ENCODE results near the gene ARPC1B.

Gene ARPC1B

DNA sequence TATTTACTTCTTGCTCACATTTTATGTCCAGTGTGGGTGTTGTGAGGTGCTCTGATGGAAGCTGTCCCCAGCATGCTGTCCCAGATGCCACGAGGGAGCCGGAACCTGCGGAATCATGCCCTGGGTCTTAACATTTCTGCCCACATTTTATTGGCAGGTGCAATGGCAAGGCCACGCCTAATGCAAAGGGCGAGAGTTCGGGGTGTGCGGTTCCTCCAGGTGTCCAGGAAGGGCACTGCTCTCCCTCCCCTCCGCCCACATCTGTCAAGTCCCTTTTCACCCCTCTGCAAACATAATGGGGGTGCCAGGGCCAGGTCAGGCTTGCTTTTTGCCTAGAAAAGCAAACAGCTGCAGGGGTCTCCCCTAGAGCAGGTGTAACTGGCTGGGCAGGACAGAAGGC, 17.5 kb downstream of the ARPC1B start:
- no peak for DNase-seq

DNA sequence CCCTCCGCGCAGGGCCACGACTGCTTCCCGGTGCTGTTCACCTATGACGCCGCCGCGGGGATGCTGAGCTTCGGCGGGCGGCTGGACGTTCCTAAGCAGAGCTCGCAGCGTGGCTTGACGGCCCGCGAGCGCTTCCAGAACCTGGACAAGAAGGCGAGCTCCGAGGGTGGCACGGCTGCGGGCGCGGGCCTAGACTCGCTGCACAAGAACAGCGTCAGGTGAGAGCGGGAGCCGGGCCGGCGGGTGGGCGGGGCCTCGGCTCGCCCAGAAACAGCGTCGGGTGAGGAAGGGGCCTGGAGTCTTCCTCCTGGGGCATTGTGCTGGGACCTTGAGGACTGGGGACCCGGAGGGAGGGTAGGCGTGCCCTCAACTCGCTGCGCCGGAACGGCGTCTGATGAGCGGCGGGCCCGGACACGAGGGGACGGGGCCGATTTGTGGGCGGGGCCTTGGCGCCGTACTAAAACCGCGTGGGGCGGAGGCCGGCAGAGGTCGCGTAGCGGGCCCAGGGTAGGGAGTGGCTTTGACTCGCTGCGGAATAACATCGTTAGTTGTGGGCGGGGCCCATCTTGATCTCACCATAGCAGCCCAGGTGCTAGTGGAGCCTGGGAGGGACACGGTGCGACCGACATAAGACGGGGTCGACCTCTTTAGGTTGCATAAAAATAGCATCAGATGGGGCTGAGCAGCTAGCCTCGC, 18.3 kb downstream of the ARPC1B start:
- peak; percentile 91 for DNase-seq

DNA sequence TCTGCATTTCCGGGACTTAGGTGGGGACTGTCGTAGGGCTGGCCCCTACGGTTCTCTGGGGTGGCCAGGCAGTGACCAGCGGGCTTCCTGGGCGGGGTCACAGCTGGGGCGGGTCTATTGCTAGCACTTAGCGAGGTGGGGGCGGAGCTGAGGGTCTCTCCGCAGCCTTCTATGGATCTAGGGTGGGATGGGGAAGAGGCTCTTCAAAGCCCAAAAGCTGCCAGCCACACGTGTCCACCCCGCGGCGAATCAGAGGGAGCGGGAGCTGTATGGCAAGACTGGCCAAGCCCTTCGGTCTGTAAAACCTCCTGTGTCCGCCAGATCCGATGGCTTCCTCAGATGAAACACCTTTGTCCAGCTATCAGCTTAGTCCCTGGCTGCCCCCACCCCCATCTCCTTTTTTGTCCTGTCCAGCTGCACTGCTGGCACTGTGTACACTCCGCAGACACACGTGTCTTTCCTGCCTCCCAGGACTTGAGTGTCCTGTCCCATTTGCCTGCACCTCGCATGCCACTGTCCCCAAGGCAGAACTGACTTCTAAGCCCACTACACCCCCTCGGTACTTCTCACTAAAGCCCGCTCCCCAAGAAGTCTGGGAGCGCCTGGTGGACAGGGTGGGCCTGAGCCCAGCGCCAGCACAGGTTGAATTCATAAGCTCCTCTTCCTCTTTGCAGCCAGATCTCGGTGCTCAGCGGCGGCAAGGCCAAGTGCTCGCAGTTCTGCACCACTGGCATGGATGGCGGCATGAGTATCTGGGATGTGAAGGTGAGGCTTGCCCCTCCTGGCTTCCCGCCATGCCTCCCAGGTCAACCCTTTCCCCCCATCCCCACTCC, 19.0 kb downstream of the ARPC1B start:
- no peak for DNase-seq

DNA sequence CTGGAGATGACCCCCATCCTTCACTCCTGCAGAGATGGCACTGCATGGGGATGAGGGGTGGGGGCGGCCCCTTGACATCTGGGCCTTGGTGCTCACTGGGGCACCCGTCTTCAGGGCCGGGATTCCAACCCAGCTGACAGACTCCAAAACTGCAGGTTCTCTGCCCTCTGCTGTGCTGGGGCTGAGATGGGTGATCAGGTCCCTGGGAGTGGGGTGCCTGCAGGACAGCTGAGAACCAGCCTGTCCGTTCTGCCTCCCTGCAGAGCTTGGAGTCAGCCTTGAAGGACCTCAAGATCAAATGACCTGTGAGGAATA, 19.6 kb downstream of the ARPC1B start:
- no peak for DNase-seq

DNA sequence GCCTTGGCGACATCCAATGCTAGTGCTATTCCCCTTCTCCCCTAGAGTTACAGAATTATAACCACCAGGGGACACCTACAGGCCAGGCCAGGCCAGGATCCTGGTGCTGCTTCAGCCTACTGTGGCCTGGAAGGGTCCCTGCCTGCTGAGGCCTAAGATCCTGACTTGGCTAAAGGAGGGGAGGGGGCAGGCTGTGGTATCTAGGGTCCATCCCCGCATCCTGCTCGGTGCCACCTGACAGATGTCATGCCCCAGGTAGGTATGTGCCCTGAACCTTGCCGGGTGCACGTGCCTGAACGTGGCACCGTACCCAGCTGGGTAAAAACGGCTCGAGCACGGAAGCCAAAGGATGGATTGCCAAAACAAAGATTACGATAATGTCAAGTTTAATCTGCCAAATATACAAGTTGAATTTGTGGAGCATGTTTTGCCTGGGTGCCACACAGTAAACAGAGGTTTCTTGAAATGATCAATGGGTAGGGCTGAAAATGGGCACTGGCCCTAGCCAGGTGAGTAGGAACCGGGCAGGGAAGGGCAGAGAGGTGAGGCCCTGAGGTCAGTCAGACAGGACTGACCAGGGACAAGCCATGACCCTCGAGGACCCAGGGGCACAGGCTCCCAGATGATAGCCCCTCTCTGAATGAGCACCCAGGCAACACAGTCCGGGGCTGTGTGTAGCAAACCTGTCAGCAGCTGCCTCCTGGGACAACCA, 21.2 kb downstream of the ARPC1B start:
- no peak for DNase-seq

DNA sequence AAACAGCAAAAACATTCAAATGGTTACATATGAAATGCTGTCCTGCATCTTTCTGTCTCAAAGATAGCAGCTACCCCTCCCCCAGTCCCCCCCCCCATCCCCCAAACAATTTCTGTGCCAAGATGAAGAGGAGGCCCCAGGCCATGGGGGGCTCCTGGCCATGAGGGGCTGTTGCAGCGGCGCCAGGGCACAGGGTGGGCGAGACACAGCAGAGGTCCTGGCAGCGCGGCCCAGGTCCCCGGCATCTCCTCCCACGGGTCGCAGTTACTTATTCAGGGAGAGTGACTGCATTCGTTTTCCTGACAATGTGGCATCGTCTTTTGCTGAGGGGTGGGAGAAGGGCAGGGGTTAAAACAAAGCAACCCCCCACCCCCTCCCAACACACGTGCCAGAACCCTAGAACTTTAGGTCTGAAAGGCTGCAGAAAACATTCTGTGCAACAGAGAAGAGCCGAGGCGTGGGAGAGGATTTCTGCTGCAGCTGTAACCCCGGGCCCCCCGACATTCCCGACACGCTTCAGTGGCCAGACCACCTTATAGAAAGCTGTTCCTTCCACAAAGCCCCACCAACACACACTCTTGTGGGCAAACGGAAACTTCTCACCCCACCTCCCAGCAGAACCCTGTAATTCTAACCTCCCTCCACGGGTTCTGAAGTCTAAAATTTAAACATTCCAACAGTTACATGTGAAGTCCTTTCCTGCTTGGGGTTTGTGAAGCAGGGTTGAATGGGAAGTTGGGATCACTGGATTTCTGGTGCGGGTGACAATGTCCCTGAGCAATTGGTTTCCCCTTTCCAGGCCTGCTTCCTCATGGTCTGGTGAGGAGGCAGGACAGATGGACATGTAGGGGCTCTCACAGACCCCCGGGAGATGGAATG, 22.1 kb downstream of the ARPC1B start:
- DNase-seq = no peak

DNA sequence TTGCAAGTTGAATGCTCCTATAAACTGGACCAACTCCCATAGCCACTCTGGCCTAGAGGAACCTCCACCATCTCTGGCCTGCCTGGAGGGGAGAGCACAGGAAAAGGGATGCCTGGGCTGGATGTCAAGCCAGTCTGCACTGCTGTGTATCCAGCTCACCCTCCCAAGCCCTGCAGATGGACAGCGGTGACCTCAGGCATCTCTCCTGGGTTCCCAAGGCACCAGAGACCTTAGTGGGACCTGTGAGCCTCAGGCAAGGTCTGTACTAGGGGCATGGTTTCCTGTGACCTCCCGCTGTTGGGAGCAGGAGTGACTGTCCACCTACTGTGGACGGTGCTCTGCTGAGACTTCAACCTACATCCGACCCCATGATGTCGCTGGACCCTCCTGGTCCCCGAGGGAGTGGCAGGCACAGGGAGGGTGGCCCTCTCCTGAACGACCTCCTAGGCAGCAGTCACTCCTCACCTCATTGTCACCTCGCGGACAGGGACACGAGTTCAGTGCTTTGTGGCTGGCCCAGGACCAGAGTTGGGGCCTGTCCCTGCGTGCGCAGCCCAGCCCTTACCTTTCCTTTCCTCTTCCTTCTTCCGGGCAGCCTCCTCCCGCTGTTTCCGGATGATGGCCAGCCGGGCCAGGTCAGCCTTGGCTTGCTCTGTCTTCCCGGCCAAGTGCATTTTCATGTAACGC, 22.9 kb downstream of the ARPC1B start:
- DNase-seq = no peak

DNA sequence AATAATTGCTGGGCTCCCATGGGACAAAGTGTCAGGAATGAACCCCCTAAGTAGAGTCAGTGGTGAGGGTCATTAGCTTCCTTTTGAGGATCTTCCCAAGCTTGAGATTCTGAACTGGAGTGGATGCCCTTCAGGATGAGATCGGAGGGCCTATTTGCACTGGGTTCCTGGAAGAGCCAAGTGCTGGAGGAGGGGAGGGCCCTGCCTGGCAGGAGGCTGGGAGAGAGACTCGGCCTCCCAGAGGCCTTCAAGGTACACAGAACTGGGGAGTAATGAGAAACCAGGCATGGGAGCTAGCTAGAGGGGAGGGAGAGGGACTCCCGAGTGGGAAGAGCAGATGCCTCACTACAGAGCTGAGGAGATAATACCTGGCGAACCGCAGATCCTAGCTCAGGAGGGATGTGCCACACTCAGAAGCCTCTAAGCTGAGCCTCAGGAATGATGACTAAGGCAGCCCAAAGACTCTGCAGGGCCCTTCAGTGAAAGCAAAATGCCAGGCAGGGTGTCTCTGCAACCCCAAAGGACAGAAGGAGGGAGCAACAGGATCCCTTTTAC, 24.4 kb downstream of the ARPC1B start:
- DNase-seq = no peak

DNA sequence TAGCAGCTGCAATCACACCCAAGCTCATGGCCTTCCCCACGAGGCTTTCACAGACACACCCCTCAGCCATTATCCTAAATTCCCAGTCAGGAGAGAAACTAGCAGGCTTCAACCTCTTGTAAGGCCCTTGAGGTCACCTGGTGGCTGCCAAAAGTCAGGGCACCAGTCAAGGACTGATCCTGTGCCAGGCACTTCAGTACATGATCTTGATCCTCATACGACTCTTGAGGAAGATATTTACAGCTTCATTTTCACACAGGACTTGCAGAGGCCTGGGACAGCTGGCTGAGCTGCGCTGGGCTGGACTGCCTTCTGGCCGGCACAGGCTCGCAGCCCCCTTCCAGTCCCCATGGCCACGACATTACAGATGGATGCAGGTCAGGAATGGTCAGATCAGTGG, 25.1 kb downstream of the ARPC1B start:
- DNase-seq = no peak

DNA sequence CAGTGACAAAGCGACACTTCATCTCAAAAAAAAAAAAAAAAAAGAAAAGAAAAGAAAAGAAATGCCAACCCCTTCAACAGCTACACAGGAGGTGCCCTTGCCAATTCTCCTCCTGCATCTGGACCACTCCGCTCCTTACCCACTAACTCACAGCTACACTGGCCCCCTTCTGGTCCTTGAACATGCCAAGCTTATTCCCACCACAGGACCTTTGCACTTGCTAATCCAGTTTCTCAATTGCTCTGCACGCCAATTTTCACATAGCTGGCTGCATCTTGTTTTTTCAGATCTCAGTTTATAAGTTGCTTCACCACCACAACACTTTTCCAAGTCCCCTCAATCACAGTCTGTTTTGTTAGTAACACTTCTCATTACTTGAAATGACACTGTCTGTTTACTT, 28.3 kb downstream of the ARPC1B start:
- no peak for DNase-seq

DNA sequence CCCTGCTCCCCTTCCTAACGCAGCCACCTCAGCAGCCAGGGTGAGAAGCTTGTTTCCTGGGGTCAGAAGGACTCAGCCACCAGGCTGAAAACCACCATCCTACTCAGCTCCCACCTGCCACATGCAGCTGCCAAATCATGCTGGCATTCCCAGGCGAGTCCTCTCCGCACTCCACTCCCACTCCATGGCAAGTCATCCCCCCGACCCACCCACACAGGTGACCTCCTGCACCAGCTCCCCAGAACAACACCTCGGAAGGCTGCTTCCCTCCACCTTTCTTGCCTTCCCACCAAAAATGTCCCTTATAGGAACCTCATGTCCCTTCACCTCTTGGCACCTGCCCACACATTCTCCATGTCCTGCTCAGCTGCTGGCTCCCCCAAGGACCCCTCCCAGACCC, 29.2 kb downstream of the ARPC1B start:
- DNase-seq = no peak

DNA sequence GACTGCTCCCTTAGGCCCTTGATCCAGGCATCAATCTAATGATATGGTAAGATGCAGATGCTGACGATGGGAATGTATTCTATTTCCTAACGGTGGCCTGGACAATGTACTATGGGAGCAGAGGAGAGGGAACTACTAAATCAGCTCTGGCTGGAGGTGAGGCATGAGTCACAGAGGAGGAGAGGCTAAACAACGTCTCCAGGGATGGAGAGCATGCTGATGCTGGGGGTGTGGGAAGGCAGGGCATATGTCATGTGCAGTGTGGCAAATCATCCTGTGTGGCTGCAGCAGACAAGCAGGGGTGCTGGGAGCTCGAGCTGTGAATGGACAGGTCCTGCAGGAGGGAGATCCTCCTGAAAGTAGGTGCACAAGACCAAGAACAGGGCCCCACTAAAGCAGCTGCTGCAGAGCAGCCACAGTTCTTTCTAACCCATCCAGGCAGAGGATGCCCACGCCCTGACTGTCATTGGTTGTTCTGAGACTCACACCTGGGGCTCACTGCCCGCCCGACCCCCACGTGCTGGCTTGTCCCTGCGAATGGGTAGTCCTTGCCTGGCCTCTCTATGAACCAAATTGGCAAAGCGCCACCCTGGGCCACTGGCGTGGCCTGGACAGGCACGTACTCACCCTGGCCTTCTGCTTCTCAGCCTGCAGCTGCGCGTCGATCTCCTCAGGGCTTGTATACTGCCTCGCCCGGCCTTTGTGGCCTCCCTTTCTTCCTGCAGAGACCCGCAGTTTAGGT, 29.9 kb downstream of the ARPC1B start:
- DNase-seq = no peak

DNA sequence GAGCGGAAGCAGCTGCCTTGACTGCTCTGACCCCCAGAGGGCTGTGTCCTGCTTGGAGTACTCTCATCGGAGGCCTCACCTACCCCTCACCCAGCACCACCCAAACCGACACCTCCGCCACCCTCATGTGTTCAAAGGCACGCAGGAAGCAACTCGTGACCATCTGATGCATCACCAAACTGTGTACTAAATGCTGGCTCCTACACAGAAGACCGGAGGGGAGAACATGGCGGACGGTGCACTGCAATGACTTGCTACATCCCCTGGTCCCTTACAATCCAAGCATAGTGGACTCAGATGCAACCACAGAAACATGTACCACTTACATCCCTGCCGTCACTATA, 30.4 kb downstream of the ARPC1B start:
- DNase-seq = no peak

DNA sequence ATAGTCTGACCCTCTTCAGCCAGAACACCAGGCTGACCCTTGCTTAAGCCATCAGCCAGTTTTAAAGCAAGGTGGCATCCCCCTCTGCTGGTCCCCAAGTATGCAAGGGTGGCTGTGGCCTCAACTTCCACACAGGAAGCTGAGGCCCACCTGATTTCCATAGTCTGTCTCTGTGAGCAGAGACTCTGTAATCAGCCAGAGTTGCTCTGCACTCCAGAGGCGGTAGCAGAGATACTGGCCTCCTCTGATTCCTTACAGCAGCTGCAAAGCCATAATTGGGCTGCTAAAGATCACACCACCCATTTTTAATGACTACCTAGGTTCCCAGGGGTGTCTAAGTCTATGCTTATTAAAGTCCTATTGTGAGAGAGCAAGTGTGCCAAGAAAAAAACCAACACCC, 32.0 kb downstream of the ARPC1B start:
- no peak for DNase-seq

DNA sequence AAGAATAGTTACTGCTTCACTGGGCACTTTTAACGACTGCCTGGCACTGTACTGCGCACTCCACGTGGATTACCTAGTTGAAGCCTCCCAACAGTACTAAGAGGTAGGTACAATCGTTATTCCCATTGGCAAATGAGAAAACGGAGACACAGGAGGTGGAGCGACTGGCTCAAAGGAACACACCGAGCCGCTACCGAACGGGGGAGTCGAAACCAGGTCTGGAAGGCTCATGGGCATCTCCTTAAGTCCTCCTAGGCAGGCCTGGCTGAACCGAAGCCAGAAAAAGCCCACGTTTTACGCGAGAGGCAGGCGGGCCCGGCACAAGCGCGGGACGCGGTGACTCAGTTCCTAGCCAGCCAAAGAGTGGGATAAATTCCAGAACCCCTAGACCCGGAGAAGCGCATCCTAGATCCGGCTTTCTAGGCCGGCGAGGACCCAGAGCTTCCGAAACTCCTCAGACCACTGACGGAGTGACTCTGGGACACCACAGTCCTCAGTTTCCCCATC, 33.4 kb downstream of the ARPC1B start:
- DNase-seq = peak; percentile 32

DNA sequence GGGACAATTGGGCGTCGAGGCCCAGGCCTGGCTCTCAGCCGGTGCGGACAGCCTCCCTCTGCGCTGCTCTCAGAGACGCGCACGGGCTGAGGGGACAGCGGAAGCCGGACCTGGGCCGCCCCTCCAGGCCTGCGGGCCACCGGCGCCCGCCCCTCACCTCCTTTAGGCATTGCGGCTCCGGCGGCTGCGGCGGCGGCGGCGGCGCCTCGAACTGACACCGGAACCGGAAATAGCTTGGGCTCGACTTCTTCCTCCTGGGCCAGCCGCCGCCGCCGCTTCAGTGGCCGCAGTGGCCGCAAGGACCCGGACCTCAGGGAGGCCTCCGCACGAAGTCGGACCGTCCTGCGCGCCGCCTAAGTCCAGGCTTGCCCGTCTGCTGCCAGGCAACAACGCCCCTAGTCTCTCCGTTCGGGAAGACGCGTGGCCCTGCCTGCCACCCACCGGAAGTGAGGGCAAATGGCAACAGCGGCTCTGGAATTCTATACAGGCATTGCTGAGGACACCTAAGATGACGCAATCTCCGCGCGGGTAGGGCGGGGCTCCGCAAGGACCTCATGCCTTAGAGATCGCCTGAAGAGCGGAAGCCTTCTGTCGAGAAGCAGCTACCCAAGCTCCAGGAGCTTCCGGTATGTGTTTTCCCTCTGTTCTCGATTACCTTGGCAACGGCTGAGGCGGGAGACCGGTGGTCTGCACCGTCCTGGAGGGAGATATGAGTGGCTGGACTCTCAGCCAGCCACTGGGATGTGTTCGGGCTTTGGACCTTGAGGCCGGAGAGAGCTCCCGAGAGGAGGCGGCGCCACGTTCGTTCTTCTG, 34.1 kb downstream of the ARPC1B start, which contains the start of the genes BUD31 and PDAP1:
TSS of gene BUD31 (plus strand) at position 591 of the 813 bp plus-strand sequence. CDS start 2,124 bp downstream, outside the sequence.
TSS of gene PDAP1 (minus strand) at position 219 of the 813 bp plus-strand sequence. CDS start at position 170, 49 bp downstream.
- peak; percentile 97 for DNase-seq

DNA sequence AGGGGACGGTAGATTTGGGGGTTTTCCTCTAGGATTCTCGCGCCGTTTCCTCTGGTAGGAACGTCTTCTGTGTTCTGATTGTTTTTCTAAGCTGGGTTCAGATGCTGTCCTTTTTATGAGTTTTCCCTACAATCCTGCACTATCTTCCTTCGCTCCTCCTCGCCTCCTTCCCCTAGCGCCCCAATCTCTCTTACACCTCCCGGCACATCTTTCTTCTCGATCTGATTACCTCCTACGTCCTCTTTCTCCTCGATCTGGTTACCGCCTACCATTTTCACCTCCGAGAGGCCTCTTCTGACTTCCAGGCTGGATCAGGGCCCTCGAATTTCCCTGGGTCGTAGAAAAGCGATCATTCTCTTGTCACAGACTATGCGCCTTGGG, 34.7 kb downstream of the ARPC1B start:
- no peak for DNase-seq

DNA sequence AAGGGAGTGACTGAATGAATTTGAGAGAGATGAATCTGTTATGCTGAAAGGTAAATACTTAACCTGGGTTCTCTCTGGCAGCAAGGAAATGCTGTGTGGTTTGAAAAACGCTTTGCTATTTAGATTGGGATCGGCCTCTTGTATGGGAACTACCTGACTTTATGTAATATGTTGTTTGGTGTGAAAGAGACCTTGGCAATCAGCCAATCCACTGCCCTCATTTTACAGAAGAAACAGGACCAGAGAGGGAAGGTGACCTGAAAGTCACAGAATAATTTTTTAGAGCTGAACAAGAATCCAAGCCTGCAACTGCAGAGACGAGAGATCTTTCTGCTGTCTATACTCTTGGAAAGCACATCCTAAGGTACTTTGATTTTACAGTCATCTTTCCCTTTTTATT, 35.3 kb downstream of the ARPC1B start:
- DNase-seq = peak; percentile 39

DNA sequence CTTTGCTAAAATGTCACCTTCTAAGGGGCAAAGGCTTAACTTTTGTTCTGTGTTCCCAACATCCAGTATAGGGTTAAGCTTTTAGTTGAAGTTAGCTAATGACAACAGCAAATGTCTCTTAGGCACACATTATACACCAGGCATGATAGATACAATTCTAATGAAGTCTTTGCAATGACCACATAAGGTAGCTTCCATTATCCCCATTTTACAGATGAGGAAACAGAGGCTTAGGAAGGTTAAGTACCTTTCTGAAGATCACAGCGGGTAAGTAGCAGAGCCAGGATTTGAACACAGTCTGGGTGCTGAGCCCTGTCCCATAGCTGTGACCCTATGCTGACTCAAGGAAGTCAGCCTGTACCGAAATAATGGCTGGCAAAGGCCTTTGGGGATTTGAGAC, 36.1 kb downstream of the ARPC1B start:
- DNase-seq = no peak

DNA sequence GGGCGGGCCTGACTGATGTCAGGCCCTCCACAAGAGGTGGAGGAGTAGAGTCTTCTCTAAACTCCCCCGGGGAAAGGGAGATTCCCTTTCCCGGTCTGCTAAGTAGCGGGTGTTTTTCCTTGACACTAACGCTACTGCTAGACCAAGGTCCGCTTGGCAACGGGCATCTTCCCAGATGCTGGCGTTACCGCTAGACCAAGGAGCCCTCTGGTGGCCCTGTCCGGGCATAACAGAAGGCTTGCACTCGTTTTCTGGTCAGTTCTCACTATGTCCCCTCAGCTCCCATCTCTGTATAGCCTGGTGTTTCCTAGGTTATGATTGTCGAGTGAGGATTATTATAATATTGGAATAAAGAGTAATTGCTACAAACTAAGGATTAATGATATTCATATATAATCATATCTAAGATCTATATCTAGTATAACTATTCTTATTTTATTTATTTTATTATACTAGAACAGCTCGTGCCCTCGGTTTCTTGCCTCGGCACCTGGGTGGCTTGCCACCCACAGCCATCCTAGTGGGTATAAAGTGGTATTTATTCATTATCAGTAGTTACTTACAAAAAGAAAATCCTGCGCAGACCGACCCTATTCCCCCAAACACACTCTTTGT, 41.1 kb downstream of the ARPC1B start:
- peak; percentile 39 for DNase-seq
